Gastroesophageal sphincter (tissue), 3 donors: ENCODE results near the gene REEP3.

Experiments used
- EP300 ChIP-seq: sonication (generic); formaldehyde crosslinking; IDR thresholded peaks from one replicate; pipeline ENCODE4 v1.6.1; 2017; ENCODE audit warnings: antibody characterized with exemption, mild to moderate bottlenecking
- POLR2AphosphoS5 ChIP-seq: sonication (generic); formaldehyde crosslinking; IDR thresholded peaks from one replicate; pipeline ENCODE4 v1.6.1; 2017; ENCODE audit warnings: antibody characterized with exemption
- TF ChIP-seq, protein P1 (sequence below), 4 experiments: fragments of 200-600 bp in 2 of 4; fragments of 450-650 bp in 2 of 4; sonication (generic) in 1 of 4; IDR thresholded peaks; one replicate each; pipeline ENCODE4 v1.5.1; 2017 to 2019; ENCODE audit warnings: antibody characterized with exemption in 4 of 4, mild to moderate bottlenecking in 2 of 4, moderate library complexity in 2 of 4

DNA sequence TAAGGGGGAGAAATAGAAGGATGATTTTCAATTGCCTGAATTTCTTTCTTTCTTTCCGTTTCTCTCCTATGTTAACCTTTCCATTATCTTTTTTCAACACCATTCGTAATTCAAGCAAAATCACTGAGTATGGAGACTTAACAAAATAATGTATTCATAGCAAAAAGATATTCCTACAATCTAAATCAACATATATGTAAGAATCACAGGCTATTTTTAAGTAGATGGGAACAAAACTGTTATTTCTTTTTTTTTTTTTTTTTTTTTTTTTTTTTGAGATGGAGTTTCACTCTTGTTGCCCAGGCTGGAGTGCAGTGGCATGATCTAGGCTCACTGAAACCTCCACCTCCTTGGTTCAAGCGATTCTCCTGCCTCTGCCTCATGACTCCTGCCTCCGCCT lies 28.2 kb upstream of the REEP3 start:
- TF ChIP-seq, protein P1, sequence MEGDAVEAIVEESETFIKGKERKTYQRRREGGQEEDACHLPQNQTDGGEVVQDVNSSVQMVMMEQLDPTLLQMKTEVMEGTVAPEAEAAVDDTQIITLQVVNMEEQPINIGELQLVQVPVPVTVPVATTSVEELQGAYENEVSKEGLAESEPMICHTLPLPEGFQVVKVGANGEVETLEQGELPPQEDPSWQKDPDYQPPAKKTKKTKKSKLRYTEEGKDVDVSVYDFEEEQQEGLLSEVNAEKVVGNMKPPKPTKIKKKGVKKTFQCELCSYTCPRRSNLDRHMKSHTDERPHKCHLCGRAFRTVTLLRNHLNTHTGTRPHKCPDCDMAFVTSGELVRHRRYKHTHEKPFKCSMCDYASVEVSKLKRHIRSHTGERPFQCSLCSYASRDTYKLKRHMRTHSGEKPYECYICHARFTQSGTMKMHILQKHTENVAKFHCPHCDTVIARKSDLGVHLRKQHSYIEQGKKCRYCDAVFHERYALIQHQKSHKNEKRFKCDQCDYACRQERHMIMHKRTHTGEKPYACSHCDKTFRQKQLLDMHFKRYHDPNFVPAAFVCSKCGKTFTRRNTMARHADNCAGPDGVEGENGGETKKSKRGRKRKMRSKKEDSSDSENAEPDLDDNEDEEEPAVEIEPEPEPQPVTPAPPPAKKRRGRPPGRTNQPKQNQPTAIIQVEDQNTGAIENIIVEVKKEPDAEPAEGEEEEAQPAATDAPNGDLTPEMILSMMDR (IDR thresholded peaks at IDR 0.05), result no peak
- TF ChIP-seq POLR2AphosphoS5, result no peak
- TF ChIP-seq EP300, result no peak
